WI38 (cell line): ENCODE data around the gene ABCA13.

ENCODE experiments used
- H3K4me3 ChIP-seq: 2 replicates; pipeline ENCODE4 v1.5.1; 2011; ENCODE audit warnings: low read depth, mild to moderate bottlenecking, control low read depth, low read length
- CTCF ChIP-seq: IDR thresholded peaks from 2 replicates; pipeline ENCODE4 v1.5.1; 2012; ENCODE audit warnings: low read depth, mild to moderate bottlenecking, control low read depth, low read length

ABCA13 gene

DNA sequence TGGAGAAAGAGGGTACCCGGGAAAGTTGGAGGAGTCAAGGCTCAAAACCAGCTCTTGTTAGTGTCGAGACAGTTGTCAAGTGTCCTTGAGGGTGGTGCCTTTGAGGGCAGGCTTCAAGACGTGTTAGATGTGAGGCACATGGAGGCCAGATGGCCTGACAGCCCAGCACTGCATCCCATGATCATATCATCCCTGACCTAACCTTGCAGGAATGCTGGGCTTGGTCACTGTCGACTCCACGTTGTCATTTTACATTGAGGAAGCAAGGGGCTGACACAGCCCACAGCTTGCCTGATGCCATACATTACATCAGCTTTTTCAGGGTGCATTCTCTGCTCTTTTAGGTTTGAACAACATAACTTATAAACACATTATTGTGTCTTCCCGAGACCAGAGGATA lies 114.1 kb downstream of the ABCA13 start:
- H3K4me3 ChIP-seq, result no peak overlapping the region
- no peak for TF ChIP-seq CTCF

- TF ChIP-seq CTCF, result no peak
- no peak overlapping the region for H3K4me3 ChIP-seq
These were observed 115.6 kb downstream of the ABCA13 start for GRCh38 chr7:48286836-48287235.

DNA sequence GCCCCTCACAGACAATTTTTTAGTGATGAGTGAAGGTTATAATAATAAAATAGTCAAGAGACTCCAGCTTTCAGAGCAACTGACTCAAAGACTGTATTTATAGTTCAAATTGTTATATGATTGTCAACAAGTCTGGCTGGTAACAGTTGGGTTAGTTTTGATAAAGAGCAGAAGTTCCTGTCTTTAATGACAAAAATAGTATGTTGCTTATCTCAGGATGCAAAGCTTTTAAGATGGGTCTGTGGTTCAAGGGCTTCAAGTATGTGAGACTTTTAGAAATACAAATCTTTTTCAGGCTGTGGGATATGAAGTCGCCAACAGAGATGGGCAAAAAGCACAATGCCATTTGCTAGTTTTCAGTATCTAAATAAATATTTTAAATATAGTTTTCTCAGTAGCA lies 118.4 kb downstream of the ABCA13 start:
- no peak overlapping the region for H3K4me3 ChIP-seq
- TF ChIP-seq CTCF, result no peak

- no peak for TF ChIP-seq CTCF
- H3K4me3 ChIP-seq, result no peak overlapping the region
These were observed 121.7 kb downstream of the ABCA13 start for GRCh38 chr7:48292949-48293348.

GRCh38 chr7:48295296-48295971 lies 124.2 kb downstream of the ABCA13 start:
- no peak overlapping the region for H3K4me3 ChIP-seq
- no peak for TF ChIP-seq CTCF

DNA sequence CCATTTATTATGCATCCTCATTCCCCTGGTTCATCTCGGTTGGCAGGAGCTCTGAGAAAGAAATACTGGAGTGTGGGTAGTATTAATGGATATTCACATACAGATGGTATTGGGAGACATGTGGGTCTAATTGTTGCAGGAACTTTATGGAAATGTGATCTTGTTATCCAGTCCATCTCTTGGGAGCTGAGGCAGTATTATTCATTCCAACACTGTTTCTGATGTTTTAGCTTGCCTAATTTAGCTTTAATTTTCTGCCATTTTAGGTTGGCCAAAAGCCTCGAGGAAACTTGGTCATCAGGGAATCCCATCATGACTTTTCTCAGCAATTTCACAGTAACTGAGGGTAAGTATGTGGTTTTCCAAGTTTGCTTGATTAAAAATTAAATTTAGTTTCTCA lies 125.7 kb downstream of the ABCA13 start:
- no peak overlapping the region for H3K4me3 ChIP-seq
- TF ChIP-seq CTCF, result no peak

GRCh38 chr7:48298779-48299178 lies 127.5 kb downstream of the ABCA13 start:
- no peak for TF ChIP-seq CTCF
- no peak overlapping the region for H3K4me3 ChIP-seq
